CD4-positive, alpha-beta T cell treated with Interferon alpha-2 for 1 hour (primary cell): ENCODE measurements around the gene NABP1.
"Not testable (repeated sequence)": the region's sequence is repeated elsewhere in the genome, so short reads cannot be mapped to it uniquely, and the experiment has no call there.

Source experiments
- DNase-seq, 2 donors: peaks; one replicate each; pipeline ENCODE4 v3.0.0-alpha.2; 2020 to 2022

Gene NABP1, protein sequence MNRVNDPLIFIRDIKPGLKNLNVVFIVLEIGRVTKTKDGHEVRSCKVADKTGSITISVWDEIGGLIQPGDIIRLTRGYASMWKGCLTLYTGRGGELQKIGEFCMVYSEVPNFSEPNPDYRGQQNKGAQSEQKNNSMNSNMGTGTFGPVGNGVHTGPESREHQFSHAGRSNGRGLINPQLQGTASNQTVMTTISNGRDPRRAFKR

DNA sequence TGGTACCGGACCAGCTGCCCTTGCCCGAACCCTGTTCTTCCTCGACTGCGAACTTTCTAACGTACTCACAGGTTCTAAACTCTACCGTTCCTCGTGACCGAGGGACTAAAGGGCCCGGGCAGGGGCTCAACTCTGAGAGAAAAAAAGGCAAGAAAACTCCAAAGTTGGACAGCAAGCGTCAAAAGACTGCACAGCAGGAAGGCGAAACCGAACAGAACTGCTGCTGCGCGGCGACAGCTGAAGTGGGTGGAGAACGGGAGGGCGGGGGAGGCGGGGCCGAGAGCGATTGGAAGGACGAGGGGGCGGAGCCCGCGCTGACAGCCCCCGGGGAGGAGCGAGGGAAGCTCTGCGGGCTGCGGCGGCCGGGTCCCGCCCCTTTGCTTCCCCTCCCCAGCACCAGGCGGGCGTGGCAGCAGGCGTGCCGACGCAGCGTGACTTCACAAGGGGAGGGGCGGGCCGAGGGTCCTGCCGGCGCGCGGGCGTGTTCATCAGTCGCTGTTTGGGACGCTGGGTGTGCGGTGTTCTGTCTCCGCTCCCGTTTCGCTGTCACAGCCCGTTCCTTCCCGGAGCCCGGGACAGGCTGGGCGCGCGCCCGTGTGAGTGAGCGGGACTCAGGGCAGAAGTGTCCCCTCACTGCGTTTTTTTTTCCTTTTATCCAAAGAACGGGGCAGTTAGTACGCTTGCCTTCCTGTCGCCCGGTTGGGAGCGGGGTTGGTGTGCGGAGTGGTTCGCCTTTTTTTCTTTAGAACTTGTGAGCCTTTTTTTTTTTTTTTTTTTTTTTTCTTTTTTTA, at the start of gene NABP1:
TSS of gene NABP1 (plus strand) at position 491 of the 791 bp plus-strand sequence. CDS start 479 bp downstream, outside the sequence.
- DNase-seq, result peak; percentile 99

DNA sequence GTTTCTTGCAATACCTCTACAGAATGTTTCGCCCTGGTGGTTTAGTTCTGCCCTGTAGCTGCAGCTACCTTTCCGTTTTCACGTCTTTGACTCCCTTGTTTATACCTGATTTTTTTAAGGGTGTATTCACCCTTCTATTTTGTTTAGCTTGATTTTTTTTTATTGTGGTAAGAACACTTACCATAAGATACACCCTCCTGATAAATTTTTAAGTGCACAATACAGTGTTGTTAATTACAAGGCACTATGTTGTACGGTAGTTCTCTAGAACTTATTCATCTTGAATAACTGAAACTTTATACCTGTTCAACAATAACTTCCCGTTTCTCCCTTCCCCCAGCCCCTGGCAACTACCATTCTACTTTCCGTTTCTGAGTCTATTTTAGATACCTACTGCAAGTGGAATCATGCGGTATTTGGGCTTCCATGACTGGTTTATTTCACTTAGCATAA, 48.9 kb upstream of the NABP1 start:
- DNase-seq, result peak; percentile 21 to 58

DNA sequence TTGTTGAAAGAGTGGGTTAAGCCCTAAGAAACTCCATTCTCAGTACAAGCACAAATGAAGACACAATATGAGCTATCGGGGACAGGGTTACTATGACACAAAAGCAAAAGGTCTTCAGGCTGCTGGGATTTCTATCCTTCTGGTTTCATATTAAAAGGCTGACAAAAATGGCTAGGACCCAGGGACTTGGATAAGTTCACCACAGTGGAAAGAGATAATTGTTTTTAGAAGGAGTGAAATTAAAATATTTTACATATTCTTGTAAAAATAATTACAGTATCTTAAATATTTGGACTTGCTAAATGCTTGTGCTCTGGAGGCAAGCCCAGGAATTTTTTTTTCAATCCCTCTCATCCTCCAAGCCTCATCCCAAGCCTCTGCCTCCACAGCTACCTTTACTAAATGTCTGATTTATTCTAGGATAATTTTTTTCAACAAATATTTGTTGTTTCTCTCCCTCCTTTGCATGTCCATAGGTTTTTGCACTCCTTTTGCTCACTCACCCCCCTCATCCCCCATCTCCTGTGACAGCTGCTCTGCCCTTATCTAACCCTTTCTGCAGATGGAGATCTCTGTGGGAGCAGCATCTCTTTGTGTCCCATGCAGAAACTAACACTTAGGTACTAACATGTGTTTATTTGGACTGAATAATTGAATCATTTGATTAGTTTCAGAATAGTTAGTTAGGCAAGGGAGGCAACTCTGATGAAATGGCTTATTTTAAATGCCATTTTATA, 47.8 kb upstream of the NABP1 start:
- DNase-seq, result no peak

DNA sequence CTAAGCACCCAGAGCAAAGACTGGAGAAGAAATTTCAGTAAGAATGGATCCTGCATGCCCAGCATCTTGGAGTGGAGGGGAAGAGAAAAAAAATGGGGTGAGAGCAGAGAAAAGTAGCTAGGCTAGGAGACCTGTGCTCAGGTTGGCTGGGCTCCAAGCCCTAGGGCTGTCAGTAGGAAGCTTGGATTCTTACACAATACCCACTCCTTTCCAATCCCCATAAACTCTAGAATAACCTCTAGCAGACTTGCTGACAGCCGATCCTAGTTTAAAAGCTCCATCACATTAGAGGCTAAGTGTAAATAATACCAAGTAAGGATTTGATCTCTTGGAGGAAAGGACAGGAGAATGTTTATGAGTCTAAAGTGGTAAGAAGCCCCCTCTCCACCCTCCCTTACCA, 46.2 kb upstream of the NABP1 start:
- DNase-seq, result no peak

DNA sequence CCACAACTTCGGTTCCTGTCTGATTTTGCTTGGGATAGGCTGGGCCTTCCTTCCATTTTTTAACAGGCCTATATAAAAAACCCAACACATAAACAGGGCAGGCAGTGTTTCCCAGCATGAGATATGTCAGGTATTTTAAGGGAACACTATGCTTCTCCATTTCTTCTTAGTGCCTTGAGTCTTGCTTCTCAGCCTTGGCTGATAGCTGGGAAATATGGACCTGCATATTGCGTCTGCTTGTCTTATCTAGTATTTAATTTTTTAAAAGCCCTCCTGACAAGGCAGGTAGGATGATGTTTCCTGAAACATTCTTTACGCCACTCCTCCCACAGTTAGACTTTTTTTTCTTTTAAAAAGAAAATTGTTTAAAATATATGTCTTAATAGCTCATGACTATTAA, 45.5 kb upstream of the NABP1 start:
- DNase-seq, result no peak

DNA sequence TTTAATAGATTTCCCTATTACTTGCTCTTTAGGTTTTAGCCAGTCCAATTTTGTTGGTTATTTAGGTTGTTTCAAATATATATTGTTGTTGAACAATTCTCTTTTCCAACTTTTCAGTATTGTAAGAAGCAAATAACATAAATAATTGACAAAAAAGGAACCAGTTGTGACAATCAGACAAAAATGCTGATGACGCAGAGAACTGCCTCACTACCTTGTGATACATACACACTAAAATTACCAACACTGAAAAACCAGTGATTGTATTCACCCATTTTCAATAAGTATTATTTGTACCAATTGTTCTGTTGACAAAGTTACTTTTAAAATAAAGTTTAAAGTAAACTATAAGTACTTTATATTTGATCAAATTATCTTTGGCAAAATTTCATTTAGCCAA, 43.1 kb upstream of the NABP1 start:
- DNase-seq, result no peak

DNA sequence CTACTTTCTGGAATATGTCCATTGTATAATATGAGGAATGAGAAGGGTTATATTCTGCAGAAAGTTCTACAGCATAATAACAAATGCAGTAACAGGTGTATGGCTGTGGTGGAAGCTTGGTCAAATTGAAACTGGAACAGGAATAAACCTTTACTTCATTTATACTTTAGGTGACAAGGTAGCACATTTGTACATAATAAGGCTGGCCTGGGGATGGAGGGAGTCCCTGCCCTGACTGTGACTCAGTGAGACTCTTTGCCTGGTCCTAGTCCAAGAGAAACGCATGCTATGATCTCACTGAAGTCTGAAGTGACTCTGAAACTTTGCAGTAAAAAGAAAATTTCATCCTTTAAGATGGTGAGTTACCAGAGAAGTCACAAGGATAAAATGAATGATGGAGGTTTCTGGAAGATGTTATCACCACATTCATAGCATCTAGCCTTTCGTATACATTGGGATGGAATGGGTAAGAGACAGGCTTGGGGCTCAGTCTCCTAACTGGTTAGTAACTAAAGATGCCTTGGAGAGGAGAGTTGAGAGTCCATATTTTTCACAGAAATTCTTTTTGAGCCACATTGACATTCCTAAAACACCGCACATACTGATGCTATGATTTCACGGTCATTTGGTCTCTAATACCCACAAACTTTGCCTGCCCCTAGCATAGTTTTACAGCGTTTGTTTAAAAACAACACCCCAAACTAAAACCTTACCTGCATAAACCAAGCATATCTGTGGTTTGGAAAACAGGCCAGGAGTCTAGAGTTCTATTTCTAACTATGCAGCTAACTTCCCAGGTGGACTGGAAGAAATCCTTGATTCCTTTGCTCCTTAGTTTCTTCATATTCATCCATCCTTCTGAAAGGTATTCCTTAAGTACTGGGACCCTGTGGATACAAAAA, 42.4 kb upstream of the NABP1 start:
- no peak for DNase-seq

DNA sequence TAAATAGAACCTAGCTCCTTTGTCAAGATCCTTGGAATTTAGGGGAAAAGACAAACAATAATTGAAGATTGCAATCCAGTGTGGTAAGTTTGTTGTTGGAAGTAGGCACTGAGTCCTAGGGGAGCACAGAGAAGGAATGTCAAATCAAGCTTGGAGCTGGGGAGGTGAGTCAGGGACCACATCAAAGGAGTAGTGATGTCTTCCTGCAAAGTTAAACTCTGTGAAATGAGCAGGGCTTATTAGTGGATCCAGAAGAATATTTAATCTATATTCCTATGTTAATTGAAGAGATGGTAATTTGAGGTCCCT, 41.7 kb upstream of the NABP1 start:
- DNase-seq, result no peak

DNA sequence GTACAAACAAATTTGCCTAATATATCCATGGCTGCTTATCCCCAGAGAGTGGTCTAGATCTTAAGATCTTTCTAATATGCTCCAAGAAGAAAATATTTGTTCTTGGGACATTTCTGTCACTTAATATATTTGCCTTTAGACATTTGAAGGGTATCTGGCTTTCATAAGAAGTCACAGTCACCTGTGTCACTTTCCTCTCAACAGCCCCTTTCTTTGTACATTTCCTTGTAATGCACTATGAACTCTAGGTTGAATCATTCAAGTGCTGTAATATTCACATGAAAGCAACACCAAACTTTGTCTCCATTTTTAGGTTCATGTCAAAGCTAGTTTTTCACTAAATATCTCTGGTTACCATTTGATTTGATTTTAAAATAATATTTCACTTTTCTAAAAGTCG, 41.4 kb upstream of the NABP1 start:
- no peak for DNase-seq

DNA sequence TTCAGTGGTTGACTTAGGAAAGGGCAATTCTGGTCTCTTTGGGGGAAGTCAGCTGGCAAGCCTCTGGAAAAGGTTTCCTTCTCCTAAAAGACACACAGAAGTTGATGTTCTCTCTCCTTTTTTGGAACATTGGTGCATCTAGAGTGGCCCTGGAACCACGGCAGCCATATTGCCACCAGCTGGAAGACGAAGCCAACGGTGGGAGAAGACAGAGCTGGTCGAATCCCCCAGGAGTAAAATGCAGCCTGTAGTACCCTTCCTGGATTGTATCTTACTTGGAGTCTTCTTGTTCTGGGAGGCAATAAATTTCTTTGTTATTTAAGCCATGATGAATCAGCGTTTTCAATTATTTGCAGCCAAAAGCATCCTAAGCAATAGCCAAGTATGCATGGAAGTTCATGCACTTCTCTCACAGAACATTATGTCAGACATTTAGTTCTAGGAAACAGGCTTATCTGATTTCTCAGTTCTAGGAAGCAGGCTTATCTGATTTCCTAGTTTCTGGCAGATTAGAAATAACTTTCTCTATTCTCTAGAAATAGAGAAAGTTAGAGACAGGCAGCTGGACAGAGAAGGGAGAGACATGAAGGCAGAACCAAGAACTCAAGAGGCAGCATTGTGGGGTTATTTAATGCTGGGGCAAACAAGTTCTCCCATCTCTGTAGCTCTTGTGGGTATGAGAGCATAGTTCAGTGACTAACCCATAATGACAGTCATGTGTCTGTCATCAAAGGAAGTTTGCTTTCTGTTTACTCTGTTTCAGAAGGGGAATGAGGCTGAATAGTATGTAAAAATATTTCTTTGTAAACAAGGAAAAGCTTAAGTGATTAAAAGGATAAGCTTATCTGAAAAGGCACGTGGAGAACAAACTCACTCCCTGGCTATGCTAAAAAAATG, 40.5 kb upstream of the NABP1 start:
- peak; percentile 30 to 85 for DNase-seq

DNA sequence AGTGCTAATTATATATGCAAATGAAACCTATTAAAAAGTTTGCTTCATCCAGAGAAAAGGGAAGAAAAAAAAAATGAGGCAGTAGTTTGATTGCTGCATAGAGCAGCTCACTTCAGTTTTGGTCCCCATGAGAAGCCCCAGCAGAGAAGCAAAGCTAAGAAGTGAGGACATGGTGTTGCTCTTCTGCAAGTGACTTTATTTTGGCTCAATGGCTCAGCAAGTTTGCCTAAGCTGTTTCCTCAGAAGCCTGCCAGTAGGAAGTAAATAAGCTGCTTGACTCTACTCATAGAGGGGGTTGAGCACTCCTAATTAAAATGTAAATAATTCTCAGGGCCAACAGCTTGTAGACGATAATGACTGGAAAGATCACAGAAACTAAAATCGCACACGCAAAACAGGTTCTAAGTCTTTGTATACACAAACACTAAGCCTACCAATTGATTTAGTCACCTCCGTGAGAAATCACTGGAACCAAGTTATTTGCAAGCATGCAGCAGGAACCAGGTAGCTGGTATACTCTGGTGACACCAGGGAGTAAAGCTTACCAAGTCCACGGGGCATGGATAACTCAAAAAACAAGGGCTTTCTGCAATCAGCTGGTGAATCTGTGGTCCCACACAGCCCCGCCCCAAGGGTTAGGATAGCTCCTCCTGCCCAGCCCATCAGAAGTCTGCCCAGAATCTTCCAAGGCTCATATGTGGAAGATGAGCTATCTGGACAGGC, 39.7 kb upstream of the NABP1 start:
- DNase-seq, result peak in 1 of 2 donors; percentile 32

DNA sequence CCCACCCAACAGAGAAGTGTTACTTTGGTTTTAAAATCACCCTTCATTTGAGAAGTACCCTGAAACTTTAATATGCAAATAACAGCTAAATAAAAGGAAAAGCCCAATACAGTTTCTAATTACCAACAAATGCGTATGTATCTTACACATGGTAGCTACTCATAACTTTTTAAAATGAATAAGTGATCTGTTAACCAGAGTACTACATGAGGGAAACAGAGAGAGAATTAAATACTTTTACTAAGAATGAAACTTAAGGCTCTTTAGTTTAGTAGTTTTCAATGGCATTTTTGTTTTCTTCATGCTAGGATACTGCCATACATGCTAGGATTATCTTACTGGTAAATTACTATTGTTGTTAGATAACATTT, 39.1 kb upstream of the NABP1 start:
- no peak for DNase-seq

DNA sequence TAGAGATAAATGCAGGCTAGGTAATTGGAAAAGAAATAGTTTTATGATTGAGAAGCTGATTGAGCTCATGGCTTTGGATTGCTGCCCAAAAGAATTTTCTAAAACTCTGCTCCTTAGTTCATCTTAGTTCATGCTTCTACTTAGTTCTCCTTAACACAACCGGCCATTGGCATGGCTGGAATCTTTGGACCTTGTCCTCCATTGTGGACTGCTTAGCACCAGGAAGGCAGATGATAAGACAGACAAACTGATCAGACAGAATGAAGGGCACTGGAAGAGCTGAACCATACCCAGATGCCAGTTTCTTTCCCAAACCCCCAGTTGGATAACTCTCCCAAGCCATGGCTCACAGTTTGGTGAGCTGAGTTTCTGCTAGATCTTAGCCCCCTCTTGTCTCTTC, 36.3 kb upstream of the NABP1 start:
- no peak for DNase-seq

DNA sequence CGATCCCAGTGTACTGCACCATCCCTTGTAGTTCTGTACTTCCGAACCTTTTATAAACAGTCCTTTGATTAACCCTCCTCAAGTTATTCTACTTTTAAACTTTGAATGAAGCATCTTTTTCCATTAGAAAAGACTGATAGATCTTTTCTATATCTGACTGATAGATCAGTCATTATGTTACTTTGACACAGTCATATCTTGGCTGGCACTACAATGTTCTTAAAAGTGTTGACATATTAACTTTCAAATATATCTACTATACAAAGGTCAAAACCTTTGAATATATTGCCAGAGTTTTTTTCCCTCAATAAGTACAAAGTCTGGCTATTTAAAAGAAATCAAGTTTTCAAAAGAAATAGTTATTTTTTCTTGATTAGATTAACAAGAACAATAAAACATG, 35.4 kb upstream of the NABP1 start:
- DNase-seq, result no peak

DNA sequence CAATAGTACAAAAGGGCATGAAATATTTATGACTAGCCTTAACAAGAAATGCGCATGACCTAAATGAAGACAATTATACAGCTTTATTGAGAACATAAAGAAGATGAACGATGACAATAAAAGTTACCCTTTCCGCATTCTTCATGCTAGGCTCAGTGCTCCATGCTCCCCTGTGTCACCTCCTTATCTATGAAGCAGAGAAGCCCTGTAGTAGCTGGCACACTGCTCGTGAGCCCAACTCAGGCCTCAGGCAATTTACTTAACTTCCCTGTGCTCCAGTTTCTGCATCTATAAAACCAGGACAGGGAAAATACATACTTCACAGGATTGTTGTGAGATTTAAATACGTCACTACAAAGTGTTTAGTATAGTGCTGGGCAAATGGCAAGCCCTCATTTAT, 34.5 kb upstream of the NABP1 start:
- no peak for DNase-seq

DNA sequence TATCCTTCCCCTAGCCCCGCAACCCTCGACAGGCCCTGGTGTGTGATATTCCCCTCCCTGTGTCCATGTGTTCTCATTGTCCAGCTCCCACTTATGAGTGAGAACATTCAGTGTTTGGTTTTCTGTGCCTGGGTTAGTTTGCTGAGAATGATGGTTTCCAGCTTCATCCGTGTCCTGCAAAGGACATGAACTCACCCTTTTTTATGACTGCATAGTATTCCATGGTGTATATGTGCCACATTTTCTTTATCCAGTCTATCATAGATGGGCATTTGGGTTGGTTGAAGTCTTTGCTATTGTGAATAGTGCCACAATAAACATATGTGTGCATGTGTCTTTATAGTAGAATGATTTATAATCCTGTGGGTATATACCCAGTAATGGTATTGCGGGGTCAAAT, 33.3 kb upstream of the NABP1 start:
- DNase-seq, result not testable (repeated sequence)

DNA sequence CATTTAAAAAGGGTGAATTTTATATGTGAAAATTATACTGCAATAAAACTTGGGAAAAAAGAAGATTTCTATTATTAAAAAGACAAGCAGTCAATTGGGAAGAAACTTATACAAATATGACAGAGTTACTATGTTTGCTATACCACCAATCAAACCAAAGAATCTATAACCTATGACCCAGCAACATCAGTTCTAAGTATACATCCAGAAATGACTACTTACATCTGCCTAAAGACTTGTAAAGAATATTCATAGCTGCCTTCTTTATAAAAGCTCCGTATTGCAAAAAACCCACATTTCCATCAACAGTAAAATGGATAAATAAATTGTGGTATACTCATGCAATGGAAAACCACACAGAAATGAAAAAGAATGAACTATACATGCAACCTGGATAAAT, 32.9 kb upstream of the NABP1 start:
- DNase-seq, result no peak

DNA sequence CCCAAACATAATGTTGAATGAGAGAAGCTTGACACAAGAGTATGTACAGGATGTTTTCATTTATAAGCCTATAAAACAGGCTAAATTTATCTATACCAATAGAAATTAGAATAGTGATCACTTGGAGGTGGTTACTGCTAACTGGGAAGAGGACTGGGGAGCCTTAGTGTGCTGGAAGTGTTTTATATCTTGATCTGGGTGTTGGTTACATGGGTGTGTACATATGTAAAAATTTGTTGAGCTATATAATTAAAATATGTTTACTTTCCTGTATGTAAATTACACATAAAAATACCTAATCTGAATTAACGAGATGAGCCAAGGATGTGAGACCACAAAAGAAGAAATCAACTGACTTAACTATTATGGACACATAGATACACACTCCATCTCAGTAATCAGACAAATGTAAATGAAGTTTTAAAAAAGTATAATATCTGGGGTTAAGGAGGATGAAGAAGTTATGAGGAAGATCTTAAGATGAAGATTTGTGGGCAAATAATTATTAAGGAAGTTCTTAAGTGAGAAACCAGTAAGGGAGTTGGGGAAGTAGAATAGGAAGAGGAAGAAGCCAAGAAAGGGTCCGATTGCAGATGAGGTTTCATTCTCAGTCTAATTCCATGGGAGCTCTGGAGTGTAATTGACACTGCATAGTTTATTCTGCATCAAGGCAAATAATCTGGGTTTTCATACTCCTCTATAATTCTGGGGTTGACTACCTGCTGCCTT, 32.3 kb upstream of the NABP1 start:
- DNase-seq, result no peak

DNA sequence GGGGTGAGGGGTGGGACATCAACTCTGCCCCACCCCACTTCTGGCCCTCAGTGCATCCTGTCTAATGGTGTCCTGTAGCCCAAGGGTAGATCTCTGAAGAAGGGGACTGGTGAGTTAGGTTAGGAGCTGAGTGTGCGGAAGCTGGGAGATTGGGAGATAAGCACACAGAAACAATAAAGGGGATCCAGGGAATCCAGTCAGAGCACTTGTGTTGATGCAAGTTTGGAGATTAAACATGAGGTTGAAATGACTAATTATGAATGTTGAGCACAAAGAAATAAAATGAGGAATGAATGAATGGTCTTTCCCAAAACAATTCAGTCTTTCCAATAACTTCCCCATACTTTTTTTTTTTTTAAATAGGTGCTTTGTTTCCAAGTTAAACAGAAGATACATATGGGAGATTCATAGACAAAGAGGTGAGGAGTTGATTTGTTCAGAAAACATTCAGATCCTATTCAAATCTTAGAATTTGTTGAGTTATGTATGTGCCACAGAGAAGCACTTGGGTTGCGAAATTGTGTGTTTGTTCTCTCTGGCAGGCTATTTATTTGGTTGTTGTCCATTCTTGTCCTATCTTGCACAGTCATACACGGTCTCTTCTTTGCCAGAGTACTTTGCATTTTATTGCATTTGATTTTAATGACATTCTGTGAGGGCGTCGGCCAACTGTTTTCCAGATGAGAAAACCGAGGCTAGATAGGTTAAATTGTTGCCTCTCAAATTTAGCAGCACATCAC, 31.6 kb upstream of the NABP1 start:
- DNase-seq, result no peak

DNA sequence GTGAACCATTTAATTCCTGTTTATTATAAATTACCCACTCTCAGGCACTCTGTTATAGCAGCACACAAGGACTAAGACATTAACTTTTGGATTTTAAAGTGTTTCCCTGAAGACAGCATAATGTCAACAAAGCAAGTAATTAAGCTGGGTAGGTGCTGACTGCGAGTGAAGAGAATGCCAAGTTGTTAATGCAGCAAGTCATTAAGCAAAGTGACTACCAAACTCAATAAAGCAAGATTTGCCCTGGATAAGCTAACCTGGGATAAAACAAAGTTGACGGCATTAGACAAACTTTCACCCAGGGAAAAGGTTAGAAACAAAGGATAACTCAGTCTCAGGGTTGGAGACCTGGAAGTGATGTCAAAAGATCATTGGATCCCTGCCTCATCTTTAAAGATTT, 28.4 kb upstream of the NABP1 start:
- DNase-seq, result no peak
